ENCODE data around the gene INSRR. TPM values are rescaled to one million over a fixed set of nuclear protein-coding genes. Genes with fewer than 3 reads are reported as not detected.

The INSRR gene
- total RNA-seq, 1 experiment from 2014 or later, result not detected

GRCh38 chr1:156844102-156844501 lies 14.8 kb downstream of the INSRR start:
- no peak overlapping the region for H3K4me3 Mint-ChIP-seq (ENCODE audit: unreplicated experiment)
- H3K4me3 ChIP-seq (ENCODE audit: low read depth, low read length), result no peak overlapping the region
- no TSS peak for BruUV-seq (replicated peaks)
- H3K27ac Mint-ChIP-seq (ENCODE audit: unreplicated experiment), result no peak overlapping the region
- no peaks in the 10 kb centered on the region for H3K4me1 ChIP-seq
- peaks cover 8% of the 10 kb centered on the region for H3K27me3 Mint-ChIP-seq (ENCODE audit: insufficient read depth, unreplicated experiment)
- no peak for DNase-seq
- intact Hi-C loops (cut with micrococcal nuclease; ENCODE audit: unreplicated experiment), result no loop called here
- peaks cover 10% of the 10 kb centered on the region for H3K9me3 Mint-ChIP-seq (ENCODE audit: unreplicated experiment)
- no peak for TF ChIP-seq CTCF (IDR thresholded peaks at IDR 0.05; ENCODE audit: insufficient read depth in 1 of 2, low read depth in 1 of 2, low read length in 1 of 2, severe bottlenecking in 1 of 2, unreplicated experiment in 1 of 2)
- H3K27me3 ChIP-seq (replicated peaks; ENCODE audit: control insufficient read depth, insufficient read depth, low read length), result no peaks in the 10 kb centered on the region
- ChIA-PET POLR2A (no interaction called here), CTCF (no interaction called here)
- H3K9me3 ChIP-seq, result no peaks in the 10 kb centered on the region
- no peaks in the 10 kb centered on the region for H3K4me1 Mint-ChIP-seq (ENCODE audit: low read depth, unreplicated experiment)
- no peaks in the 10 kb centered on the region for H3K36me3 ChIP-seq (ENCODE audit: control insufficient read depth, insufficient read depth, low read length)
- no peaks in the 10 kb centered on the region for H3K36me3 Mint-ChIP-seq (ENCODE audit: insufficient read depth, unreplicated experiment)

- Histone ChIP-seq H3K4me1 (no peaks in the 10 kb centered on the region), H3K36me3 (ENCODE audit: control insufficient read depth, insufficient read depth, low read length) (no peaks in the 10 kb centered on the region), H3K9me3 (no peaks in the 10 kb centered on the region), H3K4me3 (ENCODE audit: low read depth, low read length) (no peak overlapping the region), H3K27me3 (replicated peaks; ENCODE audit: control insufficient read depth, insufficient read depth, low read length) (no peaks in the 10 kb centered on the region)
- Mint-ChIP-seq H3K4me1 (ENCODE audit: low read depth, unreplicated experiment) (no peaks in the 10 kb centered on the region), H3K9me3 (ENCODE audit: unreplicated experiment) (peaks cover 10% of the 10 kb centered on the region), H3K36me3 (ENCODE audit: insufficient read depth, unreplicated experiment) (no peaks in the 10 kb centered on the region), H3K27ac (ENCODE audit: unreplicated experiment) (no peak overlapping the region), H3K27me3 (ENCODE audit: insufficient read depth, unreplicated experiment) (peaks cover 10% of the 10 kb centered on the region), H3K4me3 (ENCODE audit: unreplicated experiment) (no peak overlapping the region)
- ChIA-PET POLR2A (no interaction called here), CTCF (no interaction called here)
- intact Hi-C loops (cut with micrococcal nuclease; ENCODE audit: unreplicated experiment), result no loop called here
- TF ChIP-seq CTCF (IDR thresholded peaks at IDR 0.05; ENCODE audit: insufficient read depth in 1 of 2, low read depth in 1 of 2, low read length in 1 of 2, severe bottlenecking in 1 of 2, unreplicated experiment in 1 of 2), result no peak
- no TSS peak for BruUV-seq (replicated peaks)
- DNase-seq, result no peak
Observed at GRCh38 chr1:156842618-156843300, 16.2 kb downstream of the INSRR start.

GRCh38 chr1:156841295-156841855 lies 17.5 kb downstream of the INSRR start:
- Histone ChIP-seq H3K4me1 (no peaks in the 10 kb centered on the region), H3K9me3 (no peaks in the 10 kb centered on the region), H3K27me3 (replicated peaks; ENCODE audit: control insufficient read depth, insufficient read depth, low read length) (no peaks in the 10 kb centered on the region; the same call in 1 of the 2 replicates), H3K4me3 (ENCODE audit: low read depth, low read length) (no peak overlapping the region), H3K36me3 (ENCODE audit: control insufficient read depth, insufficient read depth, low read length) (no peaks in the 10 kb centered on the region)
- no peak for TF ChIP-seq CTCF (IDR thresholded peaks at IDR 0.05; ENCODE audit: insufficient read depth in 1 of 2, low read depth in 1 of 2, low read length in 1 of 2, severe bottlenecking in 1 of 2, unreplicated experiment in 1 of 2)
- intact Hi-C loops (cut with micrococcal nuclease; ENCODE audit: unreplicated experiment), result no loop called here
- CTCF ChIA-PET, result interaction anchor here (0.6 to 1.2 kb wide), 3 partner anchors 17 to 87 kb away, joined by 3 to 7 read pairs (median 3); partner anchors contain the start of gene INSRR
- Mint-ChIP-seq H3K9me3 (ENCODE audit: unreplicated experiment) (peaks cover 10% of the 10 kb centered on the region), H3K27ac (ENCODE audit: unreplicated experiment) (no peak overlapping the region), H3K36me3 (ENCODE audit: insufficient read depth, unreplicated experiment) (no peaks in the 10 kb centered on the region), H3K4me1 (ENCODE audit: low read depth, unreplicated experiment) (no peaks in the 10 kb centered on the region), H3K4me3 (ENCODE audit: unreplicated experiment) (no peak overlapping the region), H3K27me3 (ENCODE audit: insufficient read depth, unreplicated experiment) (peaks cover 15% of the 10 kb centered on the region)
- POLR2A ChIA-PET, result no interaction called here
- no peak for DNase-seq
- BruUV-seq (replicated peaks), result no TSS peak

Data from Caco-2 (cell line).